NT2/D1 (cell line): ENCODE measurements around the gene CWC27.

Experiments
- SUZ12 ChIP-seq: IDR thresholded peaks from 2 replicates; pipeline ENCODE4 v1.6.1; 2011; ENCODE audit not compliant: insufficient read length, insufficient read depth; ENCODE audit errors: extremely low read depth
- YY1 ChIP-seq: IDR thresholded peaks from 2 replicates; pipeline ENCODE4 v1.6.1; 2011; ENCODE audit not compliant: insufficient read length, insufficient read depth
- ZNF274 ChIP-seq: IDR thresholded peaks from 2 replicates; pipeline ENCODE4 v1.6.1; 2011; ENCODE audit warnings: mild to moderate bottlenecking, low read depth, low read length

GRCh38 chr5:64963278-64963677 is 194.5 kb downstream of the CWC27 start:
- no peak for TF ChIP-seq YY1
- TF ChIP-seq ZNF274, result no peak
- no peak for TF ChIP-seq SUZ12
